T-cell (primary cell): Measurements from ENCODE around the gene CASP6. TPM values are rescaled to one million over a fixed set of nuclear protein-coding genes. Genes with fewer than 3 reads are reported as not detected.
A peak's percentile ranks its signal among the peaks of the same experiment; 100 is the strongest.

Source experiments
- ATAC-seq, 4 experiments: fragments of 200-7000 bp in 3 of 4; fragments of 150-1000 bp in 1 of 4; cut with Tn5 transposase; replicated peaks in 1 of 4; 1 replicate in 3 of 4; 2 replicates in 1 of 4; pipeline ENCODE4 v1.10.0; 2021; ENCODE audit warnings: moderate library complexity in 3 of 4, mild to moderate bottlenecking in 2 of 4, moderate number of reproducible peaks in 1 of 4
- CTCF ChIA-PET, 2 donors: fragments of 300-600 bp; sonication (Branson Sonifier 250); formaldehyde crosslinking; loops; one replicate each; lab custom pipeline; 2022; ENCODE audit warnings: antibody characterized with exemption in 2 of 2; lab: Charles Lee
- POLR2A ChIA-PET, 2 donors: fragments of 300-600 bp; sonication (Branson Sonifier 250); formaldehyde crosslinking; loops; one replicate each; lab custom pipeline; 2022; ENCODE audit warnings: antibody characterized with exemption in 2 of 2; lab: Charles Lee
- DNase-seq, 35 experiments: peaks; one replicate each; pipeline versions ENCODE4 v3.0.0 to v3.0.0-alpha.2; 2013 to 2023
- H3K27ac ChIP-seq: one replicate; pipeline ENCODE4 v1.5.1; 2013; ENCODE audit warnings: low read length
- H3K27me3 ChIP-seq, 2 experiments: replicated peaks in 1 of 2; 1 replicate in 1 of 2; 2 replicates in 1 of 2; pipeline versions ENCODE4 v1.6.1 to v1.7.0; 2013; ENCODE audit warnings: low read length in 1 of 2, mixed read lengths in 1 of 2; ENCODE audit not compliant: control insufficient read depth in 2 of 2, insufficient read depth in 2 of 2; ENCODE audit errors: extremely low read depth in 1 of 2
- H3K36me3 ChIP-seq, 2 donors: 1 replicate in 1 of 2; 2 replicates in 1 of 2; pipeline versions ENCODE4 v1.6.1 to v1.7.0; 2013; ENCODE audit warnings: low read length in 1 of 2; ENCODE audit not compliant: control insufficient read depth in 2 of 2, insufficient read depth in 1 of 2; ENCODE audit errors: extremely low read depth in 1 of 2
- H3K4me1 ChIP-seq, 2 experiments: 1 replicate in 1 of 2; 2 replicates in 1 of 2; pipeline versions ENCODE4 v1.6.1 to v1.7.0; 2013; ENCODE audit warnings: low read length in 2 of 2, mixed read lengths in 1 of 2; ENCODE audit not compliant: insufficient read depth in 2 of 2, control insufficient read depth in 1 of 2; ENCODE audit errors: extremely low read depth in 1 of 2
- H3K4me3 ChIP-seq, 2 donors: 1 replicate in 1 of 2; 2 replicates in 1 of 2; pipeline versions ENCODE4 v1.5.1 to v1.7.0; 2013; ENCODE audit warnings: mild to moderate bottlenecking in 2 of 2, low read length in 1 of 2, moderate library complexity in 1 of 2; ENCODE audit not compliant: control insufficient read depth in 1 of 2; ENCODE audit errors: extremely low read depth in 1 of 2
- H3K9me3 ChIP-seq: 2 replicates; pipeline ENCODE4 v1.7.0; 2013
- H3K27ac Mint-ChIP-seq, 2 donors: one replicate each; pipeline ENCODE4 v1.8.0; 2020 to 2021; ENCODE audit warnings: mild to moderate bottlenecking in 2 of 2, mixed read lengths in 2 of 2
- H3K27me3 Mint-ChIP-seq, 2 donors: one replicate each; pipeline ENCODE4 v1.8.0; 2021 to 2022; ENCODE audit warnings: mixed read lengths in 2 of 2
- H3K36me3 Mint-ChIP-seq: one replicate; pipeline ENCODE4 v1.8.0; 2021; ENCODE audit warnings: mixed read lengths
- H3K4me1 Mint-ChIP-seq, 3 donors: one replicate each; pipeline ENCODE4 v1.8.0; 2020 to 2022; ENCODE audit warnings: mixed read lengths in 3 of 3, mild to moderate bottlenecking in 1 of 3
- H3K4me3 Mint-ChIP-seq, 3 donors: one replicate each; pipeline ENCODE4 v1.8.0; 2020 to 2022; ENCODE audit warnings: mild to moderate bottlenecking in 3 of 3, mixed read lengths in 3 of 3, moderate library complexity in 3 of 3
- H3K9me3 Mint-ChIP-seq, 3 donors: one replicate each; pipeline ENCODE4 v1.8.0; 2020 to 2022; ENCODE audit warnings: mixed read lengths in 3 of 3
- WGBS: methylation state at CpG from one replicate; pipeline ENCODE4 v1.1.5; 2013; ENCODE audit warnings: missing lambda C conversion rate; ENCODE audit not compliant: insufficient coverage; 5-methylcytosine and 5-hydroxymethylcytosine counted together
- total RNA-seq, 35 experiments: library from RNA in 6 of 35; stranded (reverse) in 6 of 35; fragments of 120-200 nt in 1 of 35; gene quantifications; one replicate each; pipeline versions ENCODE4 v1.2.1 to v1.2.4 and lab custom pipeline; 2013 to 2026

CASP6 gene
- total RNA-seq, 5 donors from 2014 or later (not counting 1 experiment from before 2014, with no cell fraction given) = 16.8 to 23.2 (median 18.3) TPM

DNA sequence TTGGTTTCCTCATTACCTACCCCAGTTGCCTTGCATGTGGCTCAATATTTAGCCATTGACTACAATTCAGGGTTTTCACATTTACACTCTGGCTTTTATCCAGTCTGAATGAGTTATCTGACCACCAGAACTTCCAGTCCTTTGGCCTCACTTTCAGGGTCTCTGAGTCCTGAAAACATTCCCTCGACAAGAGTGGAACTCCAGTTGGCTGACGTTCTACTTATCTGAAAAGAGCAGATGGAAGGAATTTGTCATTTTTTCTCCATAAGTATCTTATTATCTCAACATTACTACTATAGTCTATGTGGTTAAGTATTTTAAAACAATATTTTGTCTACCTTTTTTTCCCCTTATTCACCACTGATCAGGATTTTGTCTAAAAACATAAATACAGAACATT is 5.2 kb upstream of the CASP6 start:
- no CpG with 5 or more reads among the region's 2 CpGs for WGBS
- H3K27ac ChIP-seq = no peak overlapping the region
- peaks cover 11% of the 10 kb centered on the region for H3K36me3 Mint-ChIP-seq
- peaks cover 0 to 2% of the 10 kb centered on the region in 2 donors for H3K36me3 ChIP-seq
- no peaks in the 10 kb centered on the region for H3K27me3 ChIP-seq
- peaks cover 7 to 8% (median 7%) of the 10 kb centered on the region in 3 donors for H3K4me1 Mint-ChIP-seq
- no peak overlapping the region for H3K4me3 ChIP-seq
- DNase-seq (no peak), ATAC-seq (no peak)
- no peak overlapping the region for H3K4me3 Mint-ChIP-seq
- H3K4me1 ChIP-seq = peaks cover 0 to 5% of the 10 kb centered on the region in 2 experiments
- H3K9me3 Mint-ChIP-seq = no peaks in the 10 kb centered on the region
- H3K9me3 ChIP-seq = no peaks in the 10 kb centered on the region
- no peak overlapping the region for H3K27ac Mint-ChIP-seq
- ChIA-PET CTCF (interaction anchor here in 1 of 2 donors (0.6 kb wide), 1 partner anchor 1645 kb away, joined by 3 read pairs; no protein-coding TSS in a partner anchor), POLR2A (no interaction called here)
- no peaks in the 10 kb centered on the region for H3K27me3 Mint-ChIP-seq

- POLR2A ChIA-PET = no interaction called here
- WGBS = 6% methylated on average over 5 of the region's 11 CpGs
These were observed 568 bp upstream of the CASP6 start for GRCh38 chr4:109703664-109704361.

DNA sequence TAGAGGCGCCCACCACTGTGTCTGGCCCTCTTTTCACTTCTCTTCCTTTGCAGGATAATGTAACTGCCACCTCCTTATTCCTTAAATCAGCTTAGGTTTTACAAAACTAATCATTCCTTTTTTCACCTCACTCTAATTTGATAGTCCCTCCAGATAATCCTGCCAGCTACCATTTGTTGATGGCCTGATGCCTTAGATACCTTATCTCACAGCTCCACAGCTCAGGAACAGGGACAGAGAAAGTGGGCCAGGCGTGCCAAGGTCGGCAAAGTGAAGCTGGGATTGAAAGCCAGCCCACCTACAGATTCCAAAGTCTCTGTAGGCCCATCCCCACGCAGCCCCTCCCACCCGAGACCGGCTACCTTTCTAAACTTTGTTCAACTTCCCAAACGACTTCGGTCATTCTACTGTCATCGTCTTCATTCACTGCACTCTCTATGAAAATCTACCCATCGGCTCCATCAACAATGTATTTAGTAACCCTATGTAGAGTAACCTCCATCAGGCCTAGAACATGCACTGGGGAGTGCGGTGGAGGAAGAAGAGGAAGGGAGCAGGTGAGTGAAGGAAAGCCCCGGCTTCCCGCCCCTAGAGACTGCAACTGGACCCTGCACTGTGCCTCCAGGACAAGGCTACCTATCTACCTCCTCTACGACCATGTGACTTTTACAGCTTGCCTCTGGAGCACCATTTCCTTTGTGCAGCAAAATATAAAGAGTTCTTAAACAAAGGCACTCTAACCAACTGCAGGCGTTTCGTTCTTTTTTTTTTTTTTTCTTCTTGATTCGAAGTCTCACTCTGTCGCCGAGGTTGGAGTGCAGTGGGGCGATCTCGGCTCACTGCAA is 1.5 kb downstream of the CASP6 start:
- peaks cover 6 to 27% of the 10 kb centered on the region in 2 experiments for H3K4me1 ChIP-seq
- no peaks in the 10 kb centered on the region for H3K9me3 ChIP-seq
- peaks cover 0 to 9% of the 10 kb centered on the region in 2 donors for H3K36me3 ChIP-seq
- peaks cover 8% of the 10 kb centered on the region for H3K36me3 Mint-ChIP-seq
- H3K27me3 ChIP-seq = no peaks in the 10 kb centered on the region
- peak overlapping the region; percentile 66 for H3K27ac ChIP-seq
- no peaks in the 10 kb centered on the region for H3K27me3 Mint-ChIP-seq
- ChIA-PET POLR2A (interaction anchor here in 1 of 2 donors (0.6 to 1.1 kb wide), 3 partner anchors 9 to 53 kb away, joined by 3 read pairs; no protein-coding TSS in a partner anchor), CTCF (interaction anchor here (0.5 to 1.9 kb wide), 9 partner anchors 8 to 125 kb away, joined by 3 to 10 read pairs (median 4); partner anchors contain the start of genes GAR1 (in 1 of the 2) and PLA2G12A (in 1 of the 2))
- H3K9me3 Mint-ChIP-seq = no peaks in the 10 kb centered on the region
- peak overlapping the region; percentile 91 to 92 for H3K27ac Mint-ChIP-seq
- peak in 1 of 4 experiments; percentile 2 for ATAC-seq
- peak in 3 of 35 experiments; percentile 5 to 33 (median 7) for DNase-seq
- H3K4me3 ChIP-seq = peak overlapping the region; percentile 82 to 85
- WGBS = 90% methylated on average over 3 of the region's 21 CpGs
- H3K4me3 Mint-ChIP-seq = peak overlapping the region; percentile 87 to 98 (median 91)
- peaks cover 51 to 57% (median 54%) of the 10 kb centered on the region in 3 donors for H3K4me1 Mint-ChIP-seq

More at GRCh38 chr4:109703664-109704361, 568 bp upstream of the CASP6 start:
- peaks cover 38 to 44% (median 38%) of the 10 kb centered on the region in 3 donors for H3K4me1 Mint-ChIP-seq
- H3K4me3 Mint-ChIP-seq = peak overlapping the region; percentile 87 to 98 (median 91)
- H3K9me3 Mint-ChIP-seq = no peaks in the 10 kb centered on the region
- no peaks in the 10 kb centered on the region for H3K27me3 Mint-ChIP-seq
- Histone ChIP-seq H3K36me3 (peaks cover 0 to 2% of the 10 kb centered on the region in 2 donors), H3K27ac (peak overlapping the region; percentile 66), H3K9me3 (no peaks in the 10 kb centered on the region), H3K4me1 (peaks cover 6 to 24% of the 10 kb centered on the region in 2 experiments), H3K4me3 (peak overlapping the region; percentile 82 to 85), H3K27me3 (no peaks in the 10 kb centered on the region)
- CTCF ChIA-PET = interaction anchor here (0.9 to 1.9 kb wide), 6 partner anchors 26 to 144 kb away, joined by 3 to 10 read pairs (median 4); partner anchors contain the start of genes MCUB (in 1 of the 2) and PLA2G12A (in 1 of the 2)
- ATAC-seq (no peak), DNase-seq (no peak)
- peaks cover 5% of the 10 kb centered on the region for H3K36me3 Mint-ChIP-seq
- H3K27ac Mint-ChIP-seq = peak overlapping the region; percentile 87 to 88

- H3K4me3 ChIP-seq = no peak overlapping the region
- H3K4me1 Mint-ChIP-seq = peaks cover 53 to 60% (median 59%) of the 10 kb centered on the region in 3 donors
- H3K27ac Mint-ChIP-seq = peak overlapping the region; percentile 55 to 73
- H3K36me3 Mint-ChIP-seq = peaks cover 13% of the 10 kb centered on the region
- H3K27ac ChIP-seq = no peak overlapping the region
- no peak overlapping the region for H3K4me3 Mint-ChIP-seq
- H3K4me1 ChIP-seq = peaks cover 6 to 27% of the 10 kb centered on the region in 2 experiments
- DNase-seq = no peak
- no peaks in the 10 kb centered on the region for H3K9me3 ChIP-seq
- POLR2A ChIA-PET = interaction anchor here in 1 of 2 donors (0.6 kb wide), 1 partner anchor 51 kb away, joined by 7 read pairs; no protein-coding TSS in a partner anchor
- WGBS = 90% methylated on average over 6 of the region's 8 CpGs
- CTCF ChIA-PET = interaction anchor here in 1 of 2 donors (1.3 kb wide), 1 partner anchor 267 kb away, joined by 5 read pairs; no protein-coding TSS in a partner anchor
- no peak for ATAC-seq
- no peaks in the 10 kb centered on the region for H3K9me3 Mint-ChIP-seq
- no peaks in the 10 kb centered on the region for H3K27me3 ChIP-seq
- no peaks in the 10 kb centered on the region for H3K27me3 Mint-ChIP-seq
- peaks cover 0 to 9% of the 10 kb centered on the region in 2 donors for H3K36me3 ChIP-seq
These were observed 3.6 kb downstream of the CASP6 start for GRCh38 chr4:109699553-109700225.

DNA sequence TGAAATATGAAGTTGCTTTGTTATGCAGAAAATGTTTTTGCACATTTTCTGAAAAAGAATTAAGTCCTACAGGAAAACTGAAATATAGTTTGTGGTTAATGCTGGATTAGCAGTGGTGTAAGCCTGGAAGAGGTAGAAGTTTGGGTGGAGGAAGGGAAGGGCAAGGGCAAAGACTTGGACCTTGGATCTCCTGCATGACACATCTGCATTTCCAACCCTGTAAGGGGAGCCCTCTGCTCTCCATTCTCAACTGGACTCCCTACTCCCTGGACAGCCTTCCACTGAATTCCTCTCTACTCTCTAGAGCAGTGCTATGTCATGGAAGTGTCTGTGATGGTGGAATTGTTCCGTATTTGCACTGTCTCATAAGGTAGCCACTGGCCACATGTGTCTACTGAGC is 4.6 kb downstream of the CASP6 start:
- ATAC-seq (no peak), DNase-seq (no peak)
- ChIA-PET CTCF (no interaction called here), POLR2A (interaction anchor here in 1 of 2 donors (0.5 kb wide), 1 partner anchor 50 kb away, joined by 6 read pairs; no protein-coding TSS in a partner anchor)
- Mint-ChIP-seq H3K4me3 (no peak overlapping the region), H3K9me3 (no peaks in the 10 kb centered on the region), H3K27me3 (no peaks in the 10 kb centered on the region), H3K36me3 (peaks cover 22% of the 10 kb centered on the region), H3K4me1 (peaks cover 50 to 55% (median 54%) of the 10 kb centered on the region in 3 donors), H3K27ac (peak overlapping the region; percentile 51 to 73)
- no peaks in the 10 kb centered on the region for H3K27me3 ChIP-seq
- peaks cover 6 to 24% of the 10 kb centered on the region in 2 experiments for H3K4me1 ChIP-seq
- H3K9me3 ChIP-seq = no peaks in the 10 kb centered on the region
- H3K36me3 ChIP-seq = peaks cover 0 to 10% of the 10 kb centered on the region in 2 donors
- H3K4me3 ChIP-seq = no peak overlapping the region
- H3K27ac ChIP-seq = no peak overlapping the region
- WGBS = no CpG with 5 or more reads among the region's 1 CpG
